ENCODE data around the gene CELA3A.

The CELA3A gene

DNA sequence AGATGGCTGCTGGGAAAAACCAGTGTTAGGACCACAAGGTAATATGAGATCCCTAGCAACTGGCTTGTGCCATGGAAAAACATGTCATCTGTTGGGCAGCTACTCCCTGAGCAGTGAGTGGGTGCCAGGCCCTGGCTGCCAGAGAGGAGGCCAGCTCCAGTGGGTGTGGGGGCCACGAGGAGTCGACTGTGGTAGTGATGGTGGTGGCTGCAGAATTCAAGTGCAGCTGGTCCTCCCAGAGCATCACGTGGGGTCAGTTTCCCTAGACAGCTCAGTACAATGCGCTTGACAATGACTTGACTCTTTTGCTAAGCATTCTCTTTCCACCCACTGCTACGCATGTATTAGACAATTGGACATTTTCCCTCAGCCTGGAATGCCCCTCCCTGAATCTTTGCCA lies 36.6 kb downstream of the CELA3A start:
- H3K4me3 ChIP-seq (ENCODE audit: low read length) = no peak overlapping the region
- TF ChIP-seq, protein P1, sequence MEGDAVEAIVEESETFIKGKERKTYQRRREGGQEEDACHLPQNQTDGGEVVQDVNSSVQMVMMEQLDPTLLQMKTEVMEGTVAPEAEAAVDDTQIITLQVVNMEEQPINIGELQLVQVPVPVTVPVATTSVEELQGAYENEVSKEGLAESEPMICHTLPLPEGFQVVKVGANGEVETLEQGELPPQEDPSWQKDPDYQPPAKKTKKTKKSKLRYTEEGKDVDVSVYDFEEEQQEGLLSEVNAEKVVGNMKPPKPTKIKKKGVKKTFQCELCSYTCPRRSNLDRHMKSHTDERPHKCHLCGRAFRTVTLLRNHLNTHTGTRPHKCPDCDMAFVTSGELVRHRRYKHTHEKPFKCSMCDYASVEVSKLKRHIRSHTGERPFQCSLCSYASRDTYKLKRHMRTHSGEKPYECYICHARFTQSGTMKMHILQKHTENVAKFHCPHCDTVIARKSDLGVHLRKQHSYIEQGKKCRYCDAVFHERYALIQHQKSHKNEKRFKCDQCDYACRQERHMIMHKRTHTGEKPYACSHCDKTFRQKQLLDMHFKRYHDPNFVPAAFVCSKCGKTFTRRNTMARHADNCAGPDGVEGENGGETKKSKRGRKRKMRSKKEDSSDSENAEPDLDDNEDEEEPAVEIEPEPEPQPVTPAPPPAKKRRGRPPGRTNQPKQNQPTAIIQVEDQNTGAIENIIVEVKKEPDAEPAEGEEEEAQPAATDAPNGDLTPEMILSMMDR (IDR thresholded peaks at IDR 0.05; ENCODE audit: insufficient read depth, low read depth, low read length, missing control alignments) = no peak
- no peak for DNase-seq (ENCODE audit: low read depth)

DNA sequence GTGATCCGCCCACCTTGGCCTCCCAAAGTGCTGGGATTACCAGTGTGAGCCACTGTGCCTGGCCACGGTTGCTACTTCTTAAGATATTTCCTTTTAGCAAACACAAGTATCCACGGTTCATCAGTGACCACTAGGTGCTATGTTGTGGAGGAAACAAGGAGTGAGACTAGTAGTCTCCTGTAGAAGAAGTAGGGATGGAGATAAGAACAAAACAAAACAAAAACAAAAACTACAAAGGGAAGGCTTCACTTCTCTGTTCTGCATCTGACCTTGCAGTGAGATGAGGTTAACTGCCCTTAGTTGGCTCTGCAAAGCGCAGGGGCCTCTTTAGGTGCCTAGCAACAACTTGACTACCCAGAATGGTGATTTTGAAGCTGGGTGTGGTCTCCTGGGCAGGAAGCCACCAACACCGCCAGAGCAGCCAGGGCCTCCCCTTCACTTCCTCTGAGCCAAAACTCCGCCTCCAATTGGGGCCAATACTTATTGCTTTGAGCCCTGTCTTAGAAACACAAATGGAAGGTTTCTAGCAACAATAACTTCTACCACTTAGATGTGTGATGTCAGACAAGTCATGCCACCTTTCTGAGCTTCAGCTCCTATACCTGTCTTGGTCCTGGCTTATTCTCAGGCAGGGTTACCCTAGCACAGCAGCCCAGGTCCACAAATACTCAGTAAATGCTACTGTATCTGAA lies 38.3 kb downstream of the CELA3A start:
- peak; percentile 68 for DNase-seq (ENCODE audit: low read depth)
- H3K4me3 ChIP-seq (ENCODE audit: low read length) = no peak overlapping the region
- TF ChIP-seq, protein P1 (IDR thresholded peaks at IDR 0.05; ENCODE audit: insufficient read depth, low read depth, low read length, missing control alignments) = no peak

DNA sequence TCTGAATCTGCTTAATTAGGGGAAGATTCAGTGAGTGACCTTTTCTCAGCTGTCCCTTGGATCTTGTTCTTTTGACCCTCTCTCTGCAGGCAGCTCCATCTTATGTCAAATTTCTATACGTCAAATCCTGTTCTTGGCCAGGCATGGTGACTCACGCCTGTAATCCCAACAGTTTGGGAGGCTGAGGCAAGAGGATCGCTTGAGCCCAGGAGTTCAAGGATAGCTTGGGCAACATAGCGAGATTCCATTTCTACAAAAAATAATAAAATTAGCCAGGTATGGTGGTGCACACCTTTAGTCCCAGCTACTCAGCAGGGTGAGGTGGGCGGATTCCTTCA lies 38.8 kb downstream of the CELA3A start:
- no peak overlapping the region for H3K4me3 ChIP-seq (ENCODE audit: low read length)
- TF ChIP-seq, protein P1 (IDR thresholded peaks at IDR 0.05; ENCODE audit: insufficient read depth, low read depth, low read length, missing control alignments) = no peak
- DNase-seq (ENCODE audit: low read depth) = no peak

DNA sequence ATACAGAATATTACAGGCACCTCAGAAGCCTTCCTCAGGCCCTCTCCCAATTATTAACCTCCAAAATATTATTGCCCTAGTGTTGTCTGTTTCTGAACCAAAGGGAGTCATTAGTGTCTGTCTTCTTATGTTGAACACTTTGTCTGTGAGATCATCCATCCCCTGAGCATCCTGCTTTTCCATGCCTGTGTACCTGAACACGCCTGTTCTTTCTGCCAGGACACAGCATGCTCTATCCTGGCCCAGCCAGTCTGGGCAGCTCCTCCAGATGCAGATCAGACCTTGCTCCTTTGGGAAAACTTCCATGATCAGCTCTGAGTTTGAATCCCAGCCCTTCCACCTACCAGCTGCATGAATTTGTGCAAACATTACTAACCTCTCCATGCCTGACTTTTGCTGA lies 40.0 kb downstream of the CELA3A start:
- TF ChIP-seq, protein P1 (IDR thresholded peaks at IDR 0.05; ENCODE audit: insufficient read depth, low read depth, low read length, missing control alignments) = no peak
- peak; percentile 95 for DNase-seq (ENCODE audit: low read depth)
- no peak overlapping the region for H3K4me3 ChIP-seq (ENCODE audit: low read length)

DNA sequence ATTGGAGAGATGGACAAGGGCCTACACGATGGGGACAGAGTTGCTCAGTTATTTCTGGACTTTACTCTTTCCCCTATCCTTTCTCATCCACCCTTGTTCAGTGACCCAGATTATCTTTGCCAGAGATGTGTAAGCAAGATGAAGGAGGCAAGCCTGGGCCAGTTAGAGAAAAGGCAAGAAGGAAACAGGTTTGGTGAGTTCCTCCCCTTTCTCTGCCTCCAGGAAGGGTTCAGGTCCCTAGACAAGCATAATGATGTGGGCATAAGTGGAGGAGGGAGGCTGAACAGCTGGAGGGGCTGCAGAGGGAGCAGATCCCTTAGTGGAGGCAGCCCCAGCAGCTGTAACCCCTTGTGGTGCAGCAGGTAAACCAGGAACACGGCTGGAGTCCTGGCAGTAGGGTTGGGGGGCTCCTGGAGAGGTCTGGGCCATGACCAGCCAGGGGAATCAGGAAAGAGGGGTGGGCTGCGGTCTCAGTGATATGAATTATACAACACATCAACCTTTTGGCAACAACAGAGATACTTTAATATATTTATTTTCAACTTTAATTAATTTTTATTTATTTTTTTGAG lies 41.8 kb downstream of the CELA3A start:
- no peak overlapping the region for H3K4me3 ChIP-seq (ENCODE audit: low read length)

DNA sequence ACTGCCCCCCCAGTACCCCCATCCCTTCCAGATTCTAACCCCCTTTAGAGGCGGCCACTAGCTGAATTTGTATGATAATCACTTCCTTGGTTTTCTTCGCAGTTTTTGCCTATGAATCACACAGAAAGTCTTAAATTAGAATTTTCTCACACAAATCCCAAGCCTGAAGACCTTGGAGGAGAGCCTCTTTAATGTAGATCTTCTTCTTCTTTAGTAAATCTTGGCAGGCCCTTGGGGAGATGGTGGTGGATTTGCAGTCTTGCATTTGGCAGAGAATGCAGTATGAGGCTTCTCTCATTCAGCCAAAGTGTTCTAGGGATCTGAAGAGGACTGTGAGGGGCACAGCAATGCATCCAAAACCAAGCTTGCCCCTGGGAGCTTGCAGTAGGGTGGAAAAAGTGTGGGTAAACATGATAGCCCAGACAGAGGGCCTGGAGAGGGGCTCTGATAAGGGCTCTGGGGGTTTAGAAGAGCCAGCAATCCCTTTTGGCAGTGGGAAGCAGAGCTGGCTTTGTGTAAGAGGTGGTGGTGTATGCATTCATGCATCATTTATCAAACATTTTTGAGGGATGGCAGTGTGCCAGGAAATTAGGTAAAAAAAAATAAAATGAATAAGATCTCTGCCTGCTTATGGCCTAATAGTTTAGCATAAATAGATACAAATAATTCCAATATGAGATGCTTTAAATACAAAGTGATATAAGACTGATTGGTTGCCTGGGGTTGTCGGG lies 43.4 kb downstream of the CELA3A start:
- DNase-seq (ENCODE audit: low read depth) = peak; percentile 90
- H3K4me3 ChIP-seq (ENCODE audit: low read length) = no peak overlapping the region
- TF ChIP-seq, protein P1 (IDR thresholded peaks at IDR 0.05; ENCODE audit: insufficient read depth, low read depth, low read length, missing control alignments) = no peak

More for the DNA sequence above, 41.8 kb downstream of the CELA3A start:
- peak; percentile 96 for DNase-seq (ENCODE audit: low read depth)
- TF ChIP-seq, protein P1 (IDR thresholded peaks at IDR 0.05; ENCODE audit: insufficient read depth, low read depth, low read length, missing control alignments) = no peak
